ENCODE measurements around the gene ARHGEF7. TPM values are rescaled to one million over a fixed set of nuclear protein-coding genes. Genes with fewer than 3 reads are reported as not detected.

Gene ARHGEF7, protein sequence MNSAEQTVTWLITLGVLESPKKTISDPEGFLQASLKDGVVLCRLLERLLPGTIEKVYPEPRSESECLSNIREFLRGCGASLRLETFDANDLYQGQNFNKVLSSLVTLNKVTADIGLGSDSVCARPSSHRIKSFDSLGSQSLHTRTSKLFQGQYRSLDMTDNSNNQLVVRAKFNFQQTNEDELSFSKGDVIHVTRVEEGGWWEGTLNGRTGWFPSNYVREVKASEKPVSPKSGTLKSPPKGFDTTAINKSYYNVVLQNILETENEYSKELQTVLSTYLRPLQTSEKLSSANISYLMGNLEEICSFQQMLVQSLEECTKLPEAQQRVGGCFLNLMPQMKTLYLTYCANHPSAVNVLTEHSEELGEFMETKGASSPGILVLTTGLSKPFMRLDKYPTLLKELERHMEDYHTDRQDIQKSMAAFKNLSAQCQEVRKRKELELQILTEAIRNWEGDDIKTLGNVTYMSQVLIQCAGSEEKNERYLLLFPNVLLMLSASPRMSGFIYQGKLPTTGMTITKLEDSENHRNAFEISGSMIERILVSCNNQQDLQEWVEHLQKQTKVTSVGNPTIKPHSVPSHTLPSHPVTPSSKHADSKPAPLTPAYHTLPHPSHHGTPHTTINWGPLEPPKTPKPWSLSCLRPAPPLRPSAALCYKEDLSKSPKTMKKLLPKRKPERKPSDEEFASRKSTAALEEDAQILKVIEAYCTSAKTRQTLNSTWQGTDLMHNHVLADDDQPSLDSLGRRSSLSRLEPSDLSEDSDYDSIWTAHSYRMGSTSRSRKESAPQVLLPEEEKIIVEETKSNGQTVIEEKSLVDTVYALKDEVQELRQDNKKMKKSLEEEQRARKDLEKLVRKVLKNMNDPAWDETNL
- 63.1 and 68.4 TPM in 2 replicates for total RNA-seq

GRCh38 chr13:111115061-111115964, at the start of gene ARHGEF7:
ARHGEF7 (plus strand) TSS chr13:111115310; CDS start chr13:111115527, 217 bp downstream.

DNA sequence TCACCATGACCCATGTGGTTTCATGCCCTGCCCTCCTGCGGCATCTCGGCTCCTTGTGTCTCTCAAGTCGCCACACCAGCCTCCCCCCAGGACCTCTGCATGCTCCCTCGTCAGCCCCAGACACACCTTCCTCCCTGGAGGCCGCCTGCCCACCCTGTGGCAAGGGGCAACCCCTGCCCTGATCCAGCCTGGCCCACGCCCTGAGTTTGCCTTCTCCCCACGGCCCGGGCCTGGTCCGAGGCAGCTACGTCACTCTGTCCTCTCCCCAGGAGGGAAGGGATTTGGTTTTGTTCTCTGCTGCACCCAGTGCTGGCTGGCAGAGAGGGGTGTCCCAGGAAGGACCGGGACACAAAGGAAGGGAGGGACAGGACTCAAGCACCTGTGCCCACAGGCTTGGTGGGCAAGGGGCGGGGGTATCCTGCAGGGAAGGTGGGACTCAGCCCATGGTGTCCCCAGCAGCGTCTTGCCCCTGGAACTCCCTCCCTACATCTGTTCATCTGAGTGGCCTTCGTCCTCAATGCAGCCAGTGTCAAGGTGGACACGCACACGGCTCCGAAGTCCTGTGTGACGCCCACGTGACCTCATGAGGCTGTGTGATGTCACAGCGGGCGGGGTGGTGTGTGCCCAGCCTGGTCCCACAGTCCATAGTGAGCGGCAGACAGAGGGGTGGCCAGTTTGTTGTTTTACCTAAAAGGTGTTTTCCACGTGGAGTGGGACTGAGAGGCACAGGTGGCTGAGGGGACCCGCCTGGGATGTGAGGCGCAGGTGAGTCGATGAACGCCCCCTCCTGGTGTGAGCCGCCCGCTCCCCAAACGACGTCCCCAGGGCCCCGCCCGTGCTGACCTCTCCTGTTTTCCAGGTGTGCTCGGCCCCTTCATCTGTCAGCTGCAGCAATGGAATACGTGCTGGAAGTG, 205.1 kb downstream of the ARHGEF7 start, which contains the start of gene TEX29:
Gene TEX29 (plus strand): TSS at position 645 of the 914 bp plus-strand sequence. CDS start 249 bp downstream, at position 894.

Other genes with a start within 250 kb of the ARHGEF7 start
- 17.8 and 22.3 TPM in 2 replicates for gene ANKRD10, start 200.2 kb upstream of the ARHGEF7 start, total RNA-seq
- gene TEX29, start 205.3 kb downstream of the ARHGEF7 start, total RNA-seq: not detected in 2 replicates

Data from mammary microvascular endothelial cell (primary cell).